Measurements from ENCODE around the gene CHN1.

DNA sequence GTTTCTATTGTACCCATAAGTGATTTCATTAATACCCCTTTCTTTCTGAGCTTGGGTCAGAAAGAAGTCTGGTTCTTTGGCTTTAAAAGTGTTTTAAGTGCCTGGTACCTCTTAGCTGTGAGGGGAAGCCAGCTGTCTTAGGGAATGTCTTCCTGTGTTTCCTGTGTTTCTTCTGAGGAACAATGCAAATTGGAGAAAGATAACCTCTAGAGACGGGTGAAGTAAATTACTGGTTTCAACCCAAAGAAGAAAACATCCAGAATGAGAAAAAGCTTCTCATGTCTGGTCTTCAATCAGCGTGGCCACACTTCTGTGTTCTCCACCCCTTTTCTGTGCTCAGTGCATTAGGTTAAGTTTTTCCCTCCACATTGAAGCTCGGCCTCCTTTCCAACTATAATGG lies 10.2 kb upstream of the CHN1 start:
- TF ChIP-seq, protein P1, sequence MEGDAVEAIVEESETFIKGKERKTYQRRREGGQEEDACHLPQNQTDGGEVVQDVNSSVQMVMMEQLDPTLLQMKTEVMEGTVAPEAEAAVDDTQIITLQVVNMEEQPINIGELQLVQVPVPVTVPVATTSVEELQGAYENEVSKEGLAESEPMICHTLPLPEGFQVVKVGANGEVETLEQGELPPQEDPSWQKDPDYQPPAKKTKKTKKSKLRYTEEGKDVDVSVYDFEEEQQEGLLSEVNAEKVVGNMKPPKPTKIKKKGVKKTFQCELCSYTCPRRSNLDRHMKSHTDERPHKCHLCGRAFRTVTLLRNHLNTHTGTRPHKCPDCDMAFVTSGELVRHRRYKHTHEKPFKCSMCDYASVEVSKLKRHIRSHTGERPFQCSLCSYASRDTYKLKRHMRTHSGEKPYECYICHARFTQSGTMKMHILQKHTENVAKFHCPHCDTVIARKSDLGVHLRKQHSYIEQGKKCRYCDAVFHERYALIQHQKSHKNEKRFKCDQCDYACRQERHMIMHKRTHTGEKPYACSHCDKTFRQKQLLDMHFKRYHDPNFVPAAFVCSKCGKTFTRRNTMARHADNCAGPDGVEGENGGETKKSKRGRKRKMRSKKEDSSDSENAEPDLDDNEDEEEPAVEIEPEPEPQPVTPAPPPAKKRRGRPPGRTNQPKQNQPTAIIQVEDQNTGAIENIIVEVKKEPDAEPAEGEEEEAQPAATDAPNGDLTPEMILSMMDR (IDR thresholded peaks at IDR 0.05): no peak
- no peak for TF ChIP-seq POLR2A (IDR thresholded peaks at IDR 0.05)
